SH-SY5Y (cell line): ENCODE measurements around the gene STARD7.

Experiments
- GATA2 ChIP-seq: IDR thresholded peaks from 2 replicates; pipeline ENCODE4 v1.6.1; 2011; ENCODE audit warnings: mild to moderate bottlenecking, low read depth, low read length
- GATA3 ChIP-seq: IDR thresholded peaks from 2 replicates; pipeline ENCODE4 v1.6.1; 2011; ENCODE audit warnings: low read depth, mild to moderate bottlenecking, low read length, moderate library complexity

Gene STARD7

GRCh38 chr2:96208143-96209010, at the start of gene STARD7:
TSS of gene STARD7 (minus strand) at chr2:96208827. CDS start at chr2:96208434, 393 bp downstream.
- TF ChIP-seq GATA3 = no peak
- no peak; the same call in 1 of the 2 replicates for TF ChIP-seq GATA2

DNA sequence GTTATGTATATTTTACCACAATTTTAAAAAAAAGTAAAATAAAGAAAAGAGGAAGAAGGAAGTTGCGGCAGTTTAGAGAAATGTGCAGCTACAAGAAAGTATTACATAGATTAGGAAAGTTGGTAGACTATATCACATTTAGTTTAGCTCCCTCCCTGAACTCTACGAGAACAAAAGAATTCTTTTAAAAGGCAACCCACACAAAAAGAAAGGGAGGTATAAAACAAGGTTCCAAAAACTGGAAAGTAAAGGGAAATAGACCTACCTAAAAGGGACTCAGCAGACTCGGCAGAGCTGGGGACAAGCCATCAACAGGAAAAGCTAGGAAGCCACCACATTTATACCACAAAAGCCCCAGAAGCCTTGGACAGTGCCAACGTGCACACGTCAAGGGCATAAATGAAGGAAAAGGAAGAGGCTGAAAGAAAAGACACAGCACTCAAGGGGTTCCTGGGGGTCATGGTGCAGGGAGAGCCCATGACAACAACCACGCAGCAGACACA, 48.0 kb upstream of the STARD7 start:
- TF ChIP-seq GATA3 (no peak), GATA2 (no peak)

- no peak for TF ChIP-seq GATA3
- TF ChIP-seq GATA2 = no peak
Measured at GRCh38 chr2:96254571-96254970, 45.9 kb upstream of the STARD7 start.

DNA sequence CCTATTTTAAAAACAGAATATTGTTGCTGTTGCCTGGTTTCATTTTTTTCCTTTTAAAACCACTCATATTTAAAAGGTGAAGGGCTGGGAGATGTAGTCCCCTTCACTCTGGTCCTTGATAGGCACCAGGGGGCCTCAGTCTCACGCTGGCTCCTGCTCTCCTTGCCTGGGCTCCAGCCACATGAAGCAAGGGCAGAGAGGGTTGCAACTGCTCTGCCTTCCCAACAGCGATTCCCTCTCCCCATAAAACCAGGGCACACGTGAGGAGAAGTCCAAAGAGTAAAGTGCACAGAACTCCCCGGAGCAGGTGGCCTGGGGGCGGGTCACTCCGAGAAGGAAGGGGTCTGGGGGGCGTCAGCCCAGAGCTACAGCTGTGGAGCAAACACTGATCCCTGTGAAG, 44.4 kb upstream of the STARD7 start:
- no peak for TF ChIP-seq GATA2

DNA sequence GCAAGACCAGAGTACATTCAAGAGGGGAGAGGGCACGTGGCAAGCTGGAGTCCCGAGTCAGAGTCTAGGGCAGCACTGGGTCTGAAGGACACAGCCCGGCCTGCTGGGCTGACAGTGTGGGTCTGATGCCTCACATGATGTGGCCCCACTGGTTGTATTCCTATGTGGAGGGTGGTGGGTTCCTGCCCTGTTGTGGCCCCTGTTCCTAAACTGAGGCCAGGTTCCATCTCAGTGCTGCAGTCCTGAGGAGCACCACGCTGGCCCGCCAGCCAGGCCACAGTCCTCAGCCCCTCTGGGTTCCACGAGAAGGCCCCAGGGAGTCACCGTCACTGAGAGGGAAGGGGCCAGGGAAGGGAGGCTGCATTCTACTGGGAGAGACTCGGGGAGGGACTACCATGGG, 43.9 kb upstream of the STARD7 start:
- TF ChIP-seq GATA2 (no peak), GATA3 (no peak)

- no peak for TF ChIP-seq GATA3
- no peak for TF ChIP-seq GATA2
Measured at GRCh38 chr2:96251721-96252292, 43.2 kb upstream of the STARD7 start.

GRCh38 chr2:96250188-96250587, 41.6 kb upstream of the STARD7 start:
- TF ChIP-seq GATA2 = no peak
- no peak for TF ChIP-seq GATA3

GRCh38 chr2:96249654-96250053, 41.0 kb upstream of the STARD7 start:
- TF ChIP-seq GATA2 (no peak), GATA3 (no peak)

- TF ChIP-seq GATA2 = no peak
- TF ChIP-seq GATA3 = no peak
Measured at GRCh38 chr2:96248624-96249023, 40.0 kb upstream of the STARD7 start.

DNA sequence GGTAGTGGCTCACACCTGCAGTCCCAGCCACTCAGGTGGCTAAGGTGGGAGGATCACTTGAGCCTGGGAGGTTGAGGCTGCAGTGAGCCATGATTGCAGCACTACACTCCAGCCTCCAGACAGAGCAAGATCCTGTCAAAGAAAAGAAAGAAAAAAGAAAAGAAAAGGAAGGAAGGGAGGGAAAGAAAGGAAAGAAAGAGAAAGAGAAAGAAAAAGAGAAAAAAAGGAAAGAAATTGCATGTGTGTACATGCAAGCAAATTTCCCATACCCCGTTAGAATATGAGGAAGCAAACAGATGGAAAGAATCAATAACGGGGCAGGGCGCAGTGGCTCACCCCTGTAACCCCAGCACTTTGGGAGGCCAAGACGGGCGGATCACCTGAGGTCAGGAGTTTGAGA, 39.3 kb upstream of the STARD7 start:
- TF ChIP-seq GATA3 (no peak), GATA2 (no peak)

DNA sequence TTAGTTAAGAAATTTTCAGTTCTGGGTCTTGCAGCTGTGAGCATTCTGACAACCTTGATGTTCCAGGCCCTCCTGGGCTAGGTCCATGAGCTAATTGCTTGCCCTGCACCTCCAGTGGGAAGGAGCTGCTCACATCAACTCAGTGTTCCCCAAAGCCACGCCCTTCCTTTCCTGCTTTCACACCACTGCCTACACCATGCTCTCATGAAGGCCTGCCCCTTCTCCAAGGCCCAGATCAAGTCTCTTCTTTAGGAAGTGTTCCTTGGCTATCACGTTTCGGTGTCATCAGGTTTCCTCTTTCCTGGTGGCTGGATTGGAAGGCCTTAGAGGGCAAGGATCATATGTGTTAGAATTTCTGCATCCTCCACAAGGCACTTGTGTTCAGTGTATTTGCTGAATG, 38.4 kb upstream of the STARD7 start:
- TF ChIP-seq GATA3 = no peak
- no peak for TF ChIP-seq GATA2

GRCh38 chr2:96245609-96246390, 37.2 kb upstream of the STARD7 start:
- TF ChIP-seq GATA2 (no peak), GATA3 (no peak)

DNA sequence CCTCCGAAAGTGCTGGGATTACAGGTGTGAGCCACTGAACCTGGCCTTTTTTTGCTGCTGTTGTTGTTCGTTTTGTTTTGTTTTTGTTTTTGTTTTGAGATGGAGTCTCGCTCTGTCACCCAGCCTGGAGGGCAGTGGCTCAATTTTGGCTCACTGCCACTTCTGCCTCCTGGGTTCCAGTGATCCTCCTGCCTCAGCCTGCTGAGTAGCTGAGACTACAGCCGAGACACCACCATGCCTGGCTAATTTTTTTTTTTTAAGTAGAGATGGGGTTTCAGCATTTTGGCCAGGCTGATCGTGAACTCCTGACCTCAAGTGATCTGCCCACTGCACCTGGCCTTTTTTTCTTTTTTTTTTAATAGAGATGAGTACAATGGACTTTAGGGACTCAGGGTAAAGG, 35.2 kb upstream of the STARD7 start:
- TF ChIP-seq GATA2 (no peak), GATA3 (no peak)

DNA sequence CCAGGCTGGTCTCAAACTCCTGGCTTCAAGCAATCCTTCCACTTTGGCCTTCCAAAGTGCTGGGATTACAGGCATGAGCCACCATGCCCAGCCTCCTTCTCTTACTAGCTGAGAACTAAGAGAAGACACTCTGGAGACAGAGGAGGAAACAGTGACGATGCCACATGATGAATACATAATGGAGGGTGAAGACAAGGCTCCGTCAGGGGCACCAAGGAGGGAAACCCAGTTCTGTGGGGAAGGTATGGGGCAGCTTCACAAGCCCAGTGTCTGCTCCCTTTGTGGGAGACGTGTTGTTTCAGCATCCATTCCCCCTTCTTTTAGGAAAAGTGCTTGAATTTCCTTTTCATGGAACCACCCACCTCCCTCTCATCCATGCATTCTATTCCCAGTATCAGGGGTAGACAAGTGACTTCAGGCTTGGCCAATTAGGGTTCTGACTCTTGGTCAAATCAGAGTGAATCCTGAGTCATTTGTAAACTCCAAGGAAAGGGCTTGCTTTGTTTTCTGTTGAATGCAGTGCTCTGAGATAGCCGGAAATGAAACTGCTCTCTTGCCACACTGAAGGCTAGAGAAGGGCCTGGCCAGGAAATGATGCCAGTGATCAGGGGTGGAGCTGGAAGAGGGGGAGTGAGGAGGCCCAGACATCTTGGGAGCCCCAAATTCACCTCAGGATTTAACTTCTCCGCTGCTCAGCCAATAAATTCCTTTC, 33.4 kb upstream of the STARD7 start:
- TF ChIP-seq GATA3 (no peak), GATA2 (no peak)

- TF ChIP-seq GATA3 = no peak
- TF ChIP-seq GATA2 = no peak
Measured at GRCh38 chr2:96241227-96241626, 32.6 kb upstream of the STARD7 start.
